ENCODE data around the gene NECTIN1.

NECTIN1 gene

GRCh38 chr11:119643212-119643875 lies 85.7 kb downstream of the NECTIN1 start:
- no peak for DNase-seq (ENCODE audit: low read depth in 2 of 2)

DNA sequence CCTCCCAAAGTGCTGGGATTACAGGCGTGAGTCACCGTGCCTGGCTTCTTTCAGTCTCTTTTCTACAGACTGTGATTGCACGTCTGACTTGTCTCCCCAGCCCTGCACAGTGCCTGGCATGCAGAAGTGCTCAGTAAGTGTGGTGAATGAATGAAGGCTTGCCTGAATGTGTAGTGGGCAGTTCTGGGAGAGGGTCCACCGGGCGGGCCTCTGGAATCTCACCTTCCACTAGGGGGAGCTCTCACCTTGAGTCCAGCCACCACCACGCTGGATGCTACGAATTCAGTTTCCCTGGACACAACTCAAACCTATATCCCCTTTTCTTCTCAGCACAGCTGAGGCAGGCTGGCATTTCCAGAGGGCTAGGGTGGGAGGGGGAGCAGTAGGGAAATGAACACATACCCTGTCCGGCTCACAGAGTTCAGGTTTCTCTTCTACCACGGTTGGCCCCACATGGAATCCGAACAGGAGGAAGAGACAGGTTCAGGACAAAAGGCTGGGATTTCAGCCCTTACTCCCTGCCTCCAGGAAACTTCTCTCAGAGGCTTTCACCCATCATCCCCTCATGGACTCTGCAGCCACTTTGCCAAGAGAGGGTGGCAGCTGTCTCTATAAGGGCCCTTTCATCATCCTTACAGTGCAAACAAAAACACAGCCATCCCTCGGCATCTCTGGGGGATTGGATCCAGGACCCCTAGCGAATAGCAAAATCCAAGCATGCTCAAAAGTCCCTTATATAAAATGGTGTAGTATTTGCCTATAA lies 86.8 kb downstream of the NECTIN1 start:
- DNase-seq (ENCODE audit: low read depth in 2 of 2): no peak

GRCh38 chr11:119640541-119640940 lies 88.5 kb downstream of the NECTIN1 start:
- DNase-seq (ENCODE audit: low read depth in 2 of 2): no peak

DNA sequence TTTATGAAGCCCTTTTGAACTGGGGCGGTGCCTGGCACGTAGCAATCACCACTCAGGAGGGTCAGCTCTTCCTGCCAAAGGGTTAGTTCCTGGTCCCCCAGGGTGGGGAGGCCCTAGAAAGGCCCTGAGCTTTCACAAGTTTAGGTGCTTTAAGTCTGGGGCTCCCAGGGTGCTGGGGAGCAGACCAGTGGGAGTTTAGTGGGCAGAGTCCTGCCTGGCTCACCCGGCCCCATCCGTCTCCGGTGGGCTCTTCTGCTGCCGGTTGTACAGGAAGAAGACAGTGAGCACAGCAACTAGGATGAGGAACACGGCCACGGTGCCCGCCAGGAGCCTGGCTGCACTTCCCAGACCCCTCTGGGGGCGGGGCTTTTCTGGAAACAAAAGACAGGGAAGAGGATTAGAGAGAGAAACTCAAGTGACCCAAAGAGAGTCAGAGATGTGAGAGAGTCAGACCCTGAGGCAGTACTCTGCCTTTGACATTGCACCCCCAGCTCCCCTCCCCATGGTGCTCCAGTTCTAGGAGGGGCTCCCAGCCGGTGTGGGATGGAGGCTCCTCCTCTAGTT lies 89.3 kb downstream of the NECTIN1 start:
- DNase-seq (ENCODE audit: low read depth in 2 of 2): no peak

DNA sequence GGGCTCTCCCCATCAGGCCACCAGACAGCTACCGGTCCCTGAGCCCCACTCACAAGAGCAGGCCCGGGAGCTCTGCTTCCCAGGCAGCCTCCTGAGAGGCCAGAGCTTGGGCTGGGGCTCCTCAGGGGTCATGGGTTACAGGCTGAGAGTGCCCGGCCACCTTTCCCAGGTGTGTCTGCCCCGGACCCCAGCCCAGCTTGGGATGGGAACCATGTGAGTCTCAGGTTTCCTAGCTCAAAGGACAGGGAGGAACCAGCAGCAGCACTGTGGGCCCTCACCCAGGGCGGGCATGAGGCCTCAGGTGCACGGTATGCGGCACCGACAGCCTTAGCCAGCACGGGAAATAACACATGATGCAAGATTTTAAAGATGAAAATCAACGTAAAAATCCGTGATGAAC lies 90.1 kb downstream of the NECTIN1 start:
- no peak for DNase-seq (ENCODE audit: low read depth in 2 of 2)

DNA sequence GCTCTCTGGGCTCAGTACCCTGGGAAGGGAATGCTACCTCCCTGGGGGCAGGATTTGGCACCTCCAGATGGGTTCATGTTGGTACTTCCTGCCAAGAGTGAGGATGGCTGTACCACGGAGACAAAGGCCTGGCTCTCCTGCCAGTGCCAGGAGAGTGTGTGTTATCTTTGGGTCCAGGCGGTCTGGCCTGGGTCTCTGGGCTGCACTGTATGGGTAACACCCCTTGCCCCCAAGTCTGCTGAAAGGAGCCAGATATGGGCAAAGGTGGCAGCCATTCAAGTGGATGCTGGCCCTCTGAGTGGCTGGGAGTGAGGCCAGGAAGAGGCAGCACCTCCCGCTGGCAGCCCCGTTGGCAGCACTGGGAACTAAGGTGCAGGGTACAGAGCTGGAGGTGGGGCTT lies 91.5 kb downstream of the NECTIN1 start:
- no peak for DNase-seq (ENCODE audit: low read depth in 2 of 2)

DNA sequence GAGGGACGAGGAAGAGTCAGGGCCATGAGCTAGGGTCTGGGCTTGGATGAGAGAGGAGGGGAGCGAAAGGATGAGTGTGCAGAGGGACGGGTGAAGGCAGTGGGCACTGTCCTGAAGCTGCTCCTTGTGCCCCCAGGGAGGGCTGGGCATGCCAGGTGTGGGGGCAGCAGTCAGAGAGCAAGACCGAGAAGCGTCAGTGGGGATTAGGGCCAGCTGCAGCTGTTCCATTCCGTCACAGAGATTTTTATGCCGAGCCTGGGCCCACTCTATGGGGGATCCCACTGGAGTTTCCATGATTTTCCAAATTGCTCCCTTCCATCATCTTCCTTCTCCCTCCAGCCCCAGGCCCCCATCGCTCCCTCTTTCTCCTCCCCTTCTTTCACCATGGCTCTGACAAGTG lies 93.2 kb downstream of the NECTIN1 start:
- DNase-seq (ENCODE audit: low read depth in 2 of 2): no peak

DNA sequence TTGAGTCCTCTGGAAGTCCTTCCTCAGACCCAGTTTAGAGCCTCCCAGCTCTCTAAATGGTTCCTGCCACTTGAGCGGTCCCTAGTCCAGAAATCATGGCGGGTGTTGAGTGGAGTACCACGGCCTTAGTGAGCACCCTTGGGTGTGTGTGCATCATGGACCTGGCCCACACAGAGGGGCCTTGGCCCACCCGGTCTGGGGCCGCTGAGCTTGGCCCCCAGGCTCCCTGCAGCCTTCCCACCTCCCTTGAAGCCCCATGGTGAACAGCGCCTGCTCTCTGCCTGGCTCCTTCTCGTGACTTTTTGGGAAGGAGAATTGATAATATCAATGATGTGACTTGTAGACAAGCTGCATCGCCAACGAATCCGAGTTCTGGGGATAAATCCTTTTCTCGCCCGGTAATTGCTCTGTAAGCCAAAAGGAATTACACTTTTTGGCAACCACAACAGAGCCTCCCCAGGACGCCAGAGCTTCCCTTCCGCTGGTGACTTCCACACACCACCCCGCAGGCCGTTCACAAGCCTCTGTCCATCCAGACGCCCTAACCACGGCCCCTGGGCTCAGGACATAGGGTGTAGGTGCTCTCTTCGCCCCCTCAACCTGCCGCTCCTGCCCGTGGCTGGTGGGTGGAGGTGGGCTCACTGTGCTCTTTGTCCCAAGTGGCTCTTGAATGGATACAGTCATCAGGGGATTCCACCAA lies 93.8 kb downstream of the NECTIN1 start:
- no peak for DNase-seq (ENCODE audit: low read depth in 2 of 2)

- no peak for DNase-seq (ENCODE audit: low read depth in 2 of 2)
Measured at GRCh38 chr11:119634301-119634700, 94.7 kb downstream of the NECTIN1 start.

DNA sequence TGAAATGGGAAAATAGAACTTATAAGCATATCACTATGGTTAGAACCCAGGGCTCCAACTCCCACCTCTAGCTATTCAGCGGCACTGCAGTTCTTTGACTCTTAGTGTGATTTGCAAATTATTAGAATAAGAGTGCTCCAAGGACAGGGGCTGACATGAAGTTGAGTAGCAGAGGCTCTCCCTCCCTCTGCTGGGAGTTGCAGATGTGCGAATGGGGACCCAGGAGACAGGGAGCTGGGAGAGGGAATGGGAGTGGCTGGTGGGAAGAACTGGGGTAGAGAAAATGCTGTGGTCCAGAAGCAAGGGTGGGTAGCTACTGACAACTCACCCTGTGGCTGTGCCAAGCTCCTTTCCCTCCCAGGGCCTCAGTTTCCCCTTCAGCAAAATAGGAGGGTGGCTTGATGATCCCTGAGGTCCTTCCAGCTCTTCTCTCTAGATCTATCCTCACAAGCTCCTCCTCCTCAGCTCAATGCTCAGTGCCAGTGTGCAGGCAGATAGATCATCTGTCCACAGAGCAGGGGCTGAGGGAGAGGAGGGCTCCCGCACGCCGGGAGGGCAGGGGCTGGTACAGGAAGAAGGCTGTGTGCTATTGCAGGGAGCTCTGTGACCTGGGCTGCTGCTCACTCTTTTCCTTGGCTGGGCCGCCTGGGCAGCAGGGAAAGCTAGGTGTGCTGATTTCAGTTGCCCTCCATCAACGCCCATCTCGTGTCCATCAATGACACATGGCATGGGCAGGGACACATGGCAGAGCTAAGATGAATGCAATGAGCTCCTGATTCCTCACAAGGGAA lies 99.0 kb downstream of the NECTIN1 start:
- DNase-seq (ENCODE audit: low read depth in 2 of 2): no peak

DNA sequence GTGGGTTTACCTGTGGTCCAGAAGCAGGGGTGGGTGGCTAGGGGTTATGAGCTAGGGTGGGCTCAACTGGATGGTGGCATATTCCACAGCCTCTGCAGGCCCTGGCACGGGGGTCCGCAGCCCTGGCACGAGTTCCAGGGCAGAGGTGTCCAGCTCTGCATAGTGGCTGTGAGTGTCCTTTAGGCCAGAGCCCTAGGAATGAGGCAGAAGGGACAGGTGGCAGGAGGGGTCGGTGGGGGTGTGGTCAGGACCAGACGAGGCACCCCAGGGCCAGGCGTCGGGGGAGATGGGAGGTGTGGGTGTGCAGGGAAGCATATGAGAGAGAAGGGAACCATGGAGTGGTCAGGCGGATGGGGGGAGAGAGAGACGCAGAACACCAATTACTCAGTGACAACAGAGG lies 99.9 kb downstream of the NECTIN1 start:
- no peak for DNase-seq (ENCODE audit: low read depth in 2 of 2)

- no peak for DNase-seq (ENCODE audit: low read depth in 2 of 2)
Measured at GRCh38 chr11:119627286-119627685, 101.7 kb downstream of the NECTIN1 start.

GRCh38 chr11:119626871-119627270 lies 102.1 kb downstream of the NECTIN1 start:
- DNase-seq (ENCODE audit: low read depth in 2 of 2): no peak

- DNase-seq (ENCODE audit: low read depth in 2 of 2): no peak
Measured at GRCh38 chr11:119626197-119626841, 102.7 kb downstream of the NECTIN1 start.

- no peak for DNase-seq (ENCODE audit: low read depth in 2 of 2)
Measured at GRCh38 chr11:119625206-119625978, 103.6 kb downstream of the NECTIN1 start.

DNA sequence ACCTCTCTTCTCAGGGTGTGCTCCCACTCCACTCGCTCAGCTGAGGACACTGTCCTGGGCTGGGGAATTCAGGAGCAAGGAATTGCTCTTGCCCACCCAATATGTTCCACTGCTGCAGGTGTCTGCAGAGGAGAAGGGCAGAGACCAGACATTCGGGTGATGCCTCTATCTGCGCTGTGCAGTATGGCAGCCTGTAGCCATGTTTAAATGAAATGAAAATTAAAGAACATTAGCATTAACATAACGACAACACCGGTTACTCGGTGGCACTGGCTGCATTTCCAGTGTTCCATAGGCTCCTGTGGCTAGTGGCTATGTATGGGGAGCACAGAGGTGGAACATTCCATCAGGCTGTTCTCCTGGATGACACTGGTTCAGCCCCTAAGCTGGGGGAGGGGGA lies 104.4 kb downstream of the NECTIN1 start:
- no peak for DNase-seq (ENCODE audit: low read depth in 2 of 2)

- no peak for DNase-seq (ENCODE audit: low read depth in 2 of 2)
Measured at GRCh38 chr11:119624102-119624615, 104.8 kb downstream of the NECTIN1 start.

- no peak for DNase-seq (ENCODE audit: low read depth in 2 of 2)
Measured at GRCh38 chr11:119623682-119624081, 105.3 kb downstream of the NECTIN1 start.

GRCh38 chr11:119622454-119623143 lies 106.4 kb downstream of the NECTIN1 start:
- DNase-seq (ENCODE audit: low read depth in 2 of 2): no peak

GRCh38 chr11:119619665-119620064 lies 109.3 kb downstream of the NECTIN1 start:
- DNase-seq (ENCODE audit: low read depth in 2 of 2): no peak

All from activated CD8-positive, alpha-beta memory T cell treated with anti-CD3 and anti-CD28 coated beads for 4 hours (primary cell).